Renal pelvis (tissue), 4 donors: ENCODE measurements around the gene JOSD2. TPM values are rescaled to one million over a fixed set of nuclear protein-coding genes. Genes with fewer than 3 reads are reported as not detected.

Source experiments
- DNase-seq: peaks from one replicate; pipeline ENCODE4 v3.0.0-alpha.2; 2013
- polyA plus RNA-seq, 3 donors: library from polyadenylated mRNA; unstranded; fragments of 120-200 nt; gene quantifications; one replicate each; pipeline ENCODE4 v1.2.1, GENCODE V29; 2013; ENCODE audit not compliant: insufficient read length in 3 of 3

The JOSD2 gene
- polyA plus RNA-seq, 3 donors: 12.9 to 15.1 (median 14.1) TPM

DNA sequence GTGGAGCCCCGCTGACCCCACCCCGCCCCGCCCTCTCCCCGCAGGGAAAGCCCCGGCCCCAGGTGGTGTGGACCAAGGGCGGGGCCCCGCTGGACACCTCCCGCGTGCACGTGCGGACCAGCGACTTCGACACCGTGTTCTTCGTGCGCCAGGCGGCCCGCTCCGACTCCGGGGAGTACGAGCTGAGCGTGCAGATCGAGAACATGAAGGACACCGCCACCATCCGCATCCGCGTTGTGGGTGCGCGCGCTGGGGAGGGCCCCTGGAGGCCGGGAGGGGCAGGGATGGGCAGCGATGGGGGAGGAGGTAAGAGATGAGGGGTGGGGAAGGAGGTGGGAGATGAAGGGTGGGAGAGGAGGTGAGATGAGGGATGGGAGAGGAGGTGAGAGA lies 51.9 kb downstream of the JOSD2 start:
- no peak for DNase-seq

DNA sequence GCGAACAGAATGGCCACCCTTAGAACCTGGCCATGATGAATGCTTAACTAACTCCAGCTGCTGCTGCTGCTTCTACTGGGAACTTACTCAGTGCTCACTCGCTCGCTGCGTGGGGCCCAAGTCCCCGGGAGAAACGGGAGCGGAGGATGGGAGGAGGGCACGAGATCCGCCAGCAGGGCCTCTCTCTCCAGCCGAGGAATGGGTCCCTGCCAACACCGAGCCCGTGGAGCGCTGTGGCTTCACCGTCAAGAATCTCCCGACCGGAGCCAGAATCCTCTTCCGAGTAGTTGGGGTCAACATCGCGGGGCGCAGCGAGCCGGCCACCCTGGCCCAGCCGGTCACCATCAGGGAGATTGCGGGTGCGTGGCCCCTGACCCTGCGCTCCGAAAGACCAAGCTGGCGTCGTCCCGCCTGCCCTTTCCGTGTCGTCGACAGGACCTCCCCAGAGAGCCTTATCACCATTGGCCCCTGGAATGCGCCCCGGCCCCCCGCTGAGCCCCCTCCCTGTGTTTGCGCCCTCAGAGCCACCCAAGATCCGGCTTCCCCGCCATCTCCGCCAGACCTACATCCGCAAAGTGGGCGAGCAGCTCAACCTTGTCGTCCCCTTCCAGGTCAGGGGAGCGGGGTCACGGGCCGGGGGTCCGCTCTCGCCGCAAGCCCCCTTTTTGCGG lies 52.5 kb downstream of the JOSD2 start:
- no peak for DNase-seq

DNA sequence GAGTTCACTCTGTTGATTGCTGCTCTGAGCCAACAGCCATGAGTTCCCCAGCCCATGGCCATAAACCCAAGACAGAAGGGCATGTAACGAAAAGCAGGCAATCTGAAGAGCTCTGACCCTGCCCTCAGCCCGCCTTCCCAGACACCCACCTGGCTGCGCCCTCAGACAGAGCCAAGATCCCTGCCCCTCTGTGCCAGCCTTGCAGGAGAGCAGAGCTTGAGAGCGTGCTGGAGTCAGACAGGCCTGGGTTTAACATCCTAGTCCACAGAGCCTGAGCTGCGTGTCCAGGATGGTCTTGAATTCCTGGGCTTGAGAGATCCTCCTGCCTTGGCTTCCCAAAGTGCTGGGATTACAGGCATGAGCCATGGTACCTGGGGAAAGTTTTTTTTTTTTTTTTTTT lies 53.7 kb downstream of the JOSD2 start:
- DNase-seq: no peak

Other genes starting within 250 kb of the JOSD2 start
- 10 to 100 TPM; 36.0 to 77.5 (median 66.7) TPM for gene KCNC3, start 181.8 kb downstream of the JOSD2 start, polyA plus RNA-seq
- 10 to 100 TPM in 2 of 3 donors, 1 to 10 TPM in 1; 9.7 to 17.0 (median 15.0) TPM for gene NAPSA, start 145.6 kb downstream of the JOSD2 start, polyA plus RNA-seq
- gene NR1H2, start 134.7 kb downstream of the JOSD2 start, polyA plus RNA-seq: 10 to 100 TPM; 39.7 to 43.3 (median 41.8) TPM
- gene POLD1, start 126.8 kb downstream of the JOSD2 start, polyA plus RNA-seq: 10 to 100 TPM; 28.6 to 40.0 (median 37.3) TPM
- gene SPIB, start 92.3 kb downstream of the JOSD2 start, polyA plus RNA-seq: 1 to 10 TPM; 1.3 to 2.1 (median 1.3) TPM
- 1 to 10 TPM in 2 of 3 donors, under 1 TPM in 1; 0.53 to 1.6 (median 1.0) TPM for gene MYBPC2, start 78.3 kb downstream of the JOSD2 start, polyA plus RNA-seq
- gene EMC10, start 34.7 kb downstream of the JOSD2 start, polyA plus RNA-seq: 100 to 1,000 TPM; 128 to 186 (median 173) TPM
- gene GARIN5A, start 34.3 kb downstream of the JOSD2 start, polyA plus RNA-seq: 10 to 100 TPM in 2 of 3 donors, 1 to 10 TPM in 1; 7.9 to 10.7 (median 10.0) TPM
- 10 to 100 TPM; 11.5 to 15.1 (median 14.4) TPM for gene ASPDH, start 2.7 kb upstream of the JOSD2 start, polyA plus RNA-seq
- gene LRRC4B, start 57.2 kb upstream of the JOSD2 start, polyA plus RNA-seq: 10 to 100 TPM; 19.6 to 27.6 (median 22.7) TPM
- gene SYT3, start 128.7 kb upstream of the JOSD2 start, polyA plus RNA-seq: 1 to 10 TPM in 1 of 3 donors, under 1 TPM in 2; 0.87 to 1.2 (median 0.90) TPM
- gene C19orf81, start 138.3 kb upstream of the JOSD2 start, polyA plus RNA-seq: 1 to 10 TPM; 3.1 to 6.7 (median 4.4) TPM
- gene SHANK1, start 208.6 kb upstream of the JOSD2 start, polyA plus RNA-seq: 1 to 10 TPM; 4.9 to 7.6 (median 6.5) TPM
- gene CLEC11A, start 212.2 kb upstream of the JOSD2 start, polyA plus RNA-seq: 10 to 100 TPM; 28.1 to 40.3 (median 30.4) TPM